HG02981 (cell line): ENCODE data around the gene CYP4F2.
"Not testable (repeated sequence)": the region's sequence is repeated elsewhere in the genome, so short reads cannot be mapped to it uniquely, and the experiment has no call there.

ENCODE experiments used
- ATAC-seq: cut with Tn5 transposase; IDR thresholded peaks from one replicate; pipeline ENCODE4 v1.9.1; 2021; ENCODE audit warnings: mild to moderate bottlenecking, moderate library complexity; ENCODE audit not compliant: unreplicated experiment

CYP4F2 gene

GRCh38 chr19:15900504-15900903, 2.6 kb upstream of the CYP4F2 start:
- ATAC-seq = no peak

GRCh38 chr19:15900032-15900431, 2.2 kb upstream of the CYP4F2 start:
- ATAC-seq = not testable (repeated sequence)

- ATAC-seq = not testable (repeated sequence)
These were observed 1.7 kb upstream of the CYP4F2 start for GRCh38 chr19:15899561-15899960.

GRCh38 chr19:15897026-15897737, 692 bp downstream of the CYP4F2 start:
- no peak for ATAC-seq

- ATAC-seq = no peak
These were observed 1.9 kb downstream of the CYP4F2 start for GRCh38 chr19:15895876-15896430.

- no peak for ATAC-seq
These were observed 3.5 kb downstream of the CYP4F2 start for GRCh38 chr19:15894359-15894758.

- no peak for ATAC-seq
These were observed 4.4 kb downstream of the CYP4F2 start for GRCh38 chr19:15893477-15893876.

- no peak for ATAC-seq
These were observed 5.9 kb downstream of the CYP4F2 start for GRCh38 chr19:15892012-15892411.

GRCh38 chr19:15891434-15891833, 6.4 kb downstream of the CYP4F2 start:
- no peak for ATAC-seq

GRCh38 chr19:15889339-15889738, 8.5 kb downstream of the CYP4F2 start:
- not testable (repeated sequence) for ATAC-seq

GRCh38 chr19:15885919-15886318, 12.0 kb downstream of the CYP4F2 start:
- ATAC-seq = no peak

- no peak for ATAC-seq
These were observed 12.7 kb downstream of the CYP4F2 start for GRCh38 chr19:15885167-15885566.

GRCh38 chr19:15883329-15883728, 14.5 kb downstream of the CYP4F2 start:
- not testable (repeated sequence) for ATAC-seq

GRCh38 chr19:15874821-15875474, 22.9 kb downstream of the CYP4F2 start:
- no peak for ATAC-seq

- not testable (repeated sequence) for ATAC-seq
These were observed 24.1 kb downstream of the CYP4F2 start for GRCh38 chr19:15873771-15874170.

- ATAC-seq = no peak
These were observed 26.3 kb downstream of the CYP4F2 start for GRCh38 chr19:15871570-15871969.

GRCh38 chr19:15869873-15870272, 28.0 kb downstream of the CYP4F2 start:
- no peak for ATAC-seq

GRCh38 chr19:15869109-15869555, 28.7 kb downstream of the CYP4F2 start:
- ATAC-seq = no peak

GRCh38 chr19:15866636-15867035, 31.2 kb downstream of the CYP4F2 start:
- ATAC-seq = no peak

- ATAC-seq = no peak
These were observed 33.0 kb downstream of the CYP4F2 start for GRCh38 chr19:15864824-15865223.

- no peak for ATAC-seq
These were observed 34.6 kb downstream of the CYP4F2 start for GRCh38 chr19:15863272-15863671.

GRCh38 chr19:15862444-15862843, 35.4 kb downstream of the CYP4F2 start:
- ATAC-seq = no peak
